ENCODE results near the gene CLEC4F.

Gene CLEC4F

GRCh38 chr2:70834881-70835280 is 14.5 kb upstream of the CLEC4F start:
- no peak for TF ChIP-seq USF1 (IDR thresholded peaks at IDR 0.05)
- TF ChIP-seq TEAD4 (IDR thresholded peaks at IDR 0.05), result no peak
- no peak for TF ChIP-seq ZBTB7A (IDR thresholded peaks at IDR 0.05; ENCODE audit: low read depth)
- TF ChIP-seq CREB1 (IDR thresholded peaks at IDR 0.05; ENCODE audit: low read depth), result no peak
- TF ChIP-seq FOXM1 (IDR thresholded peaks at IDR 0.05; ENCODE audit: borderline replicate concordance, low read depth), result no peak
- no peak for TF ChIP-seq REST (IDR thresholded peaks at IDR 0.05; ENCODE audit: low read depth)
- no peak for TF ChIP-seq EGR1 (IDR thresholded peaks at IDR 0.05)
- no peak for TF ChIP-seq EP300 (IDR thresholded peaks at IDR 0.05; ENCODE audit: borderline replicate concordance)
- no peak for TF ChIP-seq MAX (IDR thresholded peaks at IDR 0.05)
- TF ChIP-seq TAF1 (IDR thresholded peaks at IDR 0.05; ENCODE audit: low read depth), result no peak
- no peak for TF ChIP-seq RAD21 (IDR thresholded peaks at IDR 0.05; ENCODE audit: low read depth)
- TF ChIP-seq YY1 (IDR thresholded peaks at IDR 0.05; ENCODE audit: low read depth), result no peak
- no peak for TF ChIP-seq NFIC (IDR thresholded peaks at IDR 0.05)
- no peak for TF ChIP-seq CEBPB (IDR thresholded peaks at IDR 0.05)
- no peak for TF ChIP-seq TCF12 (IDR thresholded peaks at IDR 0.05; ENCODE audit: low read depth)

- no peak for TF ChIP-seq CREB1 (IDR thresholded peaks at IDR 0.05; ENCODE audit: low read depth)
- TF ChIP-seq REST (IDR thresholded peaks at IDR 0.05; ENCODE audit: low read depth), result no peak
- TF ChIP-seq CEBPB (IDR thresholded peaks at IDR 0.05), result no peak
- TF ChIP-seq EP300 (IDR thresholded peaks at IDR 0.05; ENCODE audit: borderline replicate concordance), result no peak
- no peak for TF ChIP-seq USF1 (IDR thresholded peaks at IDR 0.05)
- TF ChIP-seq TEAD4 (IDR thresholded peaks at IDR 0.05), result no peak
- no peak for TF ChIP-seq FOXM1 (IDR thresholded peaks at IDR 0.05; ENCODE audit: borderline replicate concordance, low read depth)
- no peak for TF ChIP-seq YY1 (IDR thresholded peaks at IDR 0.05; ENCODE audit: low read depth)
- TF ChIP-seq RAD21 (IDR thresholded peaks at IDR 0.05; ENCODE audit: low read depth), result no peak
- no peak for TF ChIP-seq EGR1 (IDR thresholded peaks at IDR 0.05)
- no peak for TF ChIP-seq NFIC (IDR thresholded peaks at IDR 0.05)
- no peak for TF ChIP-seq ZBTB7A (IDR thresholded peaks at IDR 0.05; ENCODE audit: low read depth)
- TF ChIP-seq MAX (IDR thresholded peaks at IDR 0.05), result no peak
- TF ChIP-seq TCF12 (IDR thresholded peaks at IDR 0.05; ENCODE audit: low read depth), result no peak
- no peak for TF ChIP-seq TAF1 (IDR thresholded peaks at IDR 0.05; ENCODE audit: low read depth)
Measured at GRCh38 chr2:70834106-70834505, 13.7 kb upstream of the CLEC4F start.

GRCh38 chr2:70833246-70833645 is 12.8 kb upstream of the CLEC4F start:
- TF ChIP-seq EGR1 (IDR thresholded peaks at IDR 0.05) (no peak), EP300 (IDR thresholded peaks at IDR 0.05; ENCODE audit: borderline replicate concordance) (no peak), REST (IDR thresholded peaks at IDR 0.05; ENCODE audit: low read depth) (no peak), TCF12 (IDR thresholded peaks at IDR 0.05; ENCODE audit: low read depth) (no peak), USF1 (IDR thresholded peaks at IDR 0.05) (no peak), TEAD4 (IDR thresholded peaks at IDR 0.05) (no peak), TAF1 (IDR thresholded peaks at IDR 0.05; ENCODE audit: low read depth) (no peak), FOXM1 (IDR thresholded peaks at IDR 0.05; ENCODE audit: borderline replicate concordance, low read depth) (no peak), MAX (IDR thresholded peaks at IDR 0.05) (no peak), NFIC (IDR thresholded peaks at IDR 0.05) (no peak), YY1 (IDR thresholded peaks at IDR 0.05; ENCODE audit: low read depth) (no peak), CREB1 (IDR thresholded peaks at IDR 0.05; ENCODE audit: low read depth) (no peak)

GRCh38 chr2:70832386-70832785 is 12.0 kb upstream of the CLEC4F start:
- no peak for TF ChIP-seq TEAD4 (IDR thresholded peaks at IDR 0.05)
- no peak for TF ChIP-seq EP300 (IDR thresholded peaks at IDR 0.05; ENCODE audit: borderline replicate concordance)
- no peak for TF ChIP-seq REST (IDR thresholded peaks at IDR 0.05; ENCODE audit: low read depth)
- TF ChIP-seq FOXM1 (IDR thresholded peaks at IDR 0.05; ENCODE audit: borderline replicate concordance, low read depth), result no peak
- no peak for TF ChIP-seq TCF12 (IDR thresholded peaks at IDR 0.05; ENCODE audit: low read depth)
- TF ChIP-seq USF1 (IDR thresholded peaks at IDR 0.05), result no peak
- no peak for TF ChIP-seq CEBPB (IDR thresholded peaks at IDR 0.05)
- no peak for TF ChIP-seq EGR1 (IDR thresholded peaks at IDR 0.05)
